GM12892 (cell line): ENCODE results near the gene CCDC80.
A peak's percentile ranks its signal among the peaks of the same experiment; 100 is the strongest.
"Not testable (repeated sequence)": the region's sequence is repeated elsewhere in the genome, so short reads cannot be mapped to it uniquely, and the experiment has no call there.

Source experiments
- DNase-seq: peaks from one replicate; pipeline ENCODE4 v3.0.0; 2011; ENCODE audit not compliant: insufficient read length
- FAIRE-seq: peaks from 2 replicates; lab custom pipeline; 2011; peaks lifted over from hg19 to GRCh38; lab: Jason Lieb, UNC
- POLR2A ChIP-seq: IDR thresholded peaks from 2 replicates; pipeline ENCODE4 v1.6.1; 2011; ENCODE audit warnings: low read depth, low read length, control low read depth
- POLR2AphosphoS5 ChIP-seq: IDR thresholded peaks from 2 replicates; pipeline ENCODE4 v1.6.1; 2011; ENCODE audit warnings: low read depth, low read length, control low read depth
- TAF1 ChIP-seq: IDR thresholded peaks from 2 replicates; pipeline ENCODE4 v1.6.1; 2011; ENCODE audit warnings: low read depth, mild to moderate bottlenecking, control low read depth, low read length, borderline replicate concordance

Gene CCDC80

DNA sequence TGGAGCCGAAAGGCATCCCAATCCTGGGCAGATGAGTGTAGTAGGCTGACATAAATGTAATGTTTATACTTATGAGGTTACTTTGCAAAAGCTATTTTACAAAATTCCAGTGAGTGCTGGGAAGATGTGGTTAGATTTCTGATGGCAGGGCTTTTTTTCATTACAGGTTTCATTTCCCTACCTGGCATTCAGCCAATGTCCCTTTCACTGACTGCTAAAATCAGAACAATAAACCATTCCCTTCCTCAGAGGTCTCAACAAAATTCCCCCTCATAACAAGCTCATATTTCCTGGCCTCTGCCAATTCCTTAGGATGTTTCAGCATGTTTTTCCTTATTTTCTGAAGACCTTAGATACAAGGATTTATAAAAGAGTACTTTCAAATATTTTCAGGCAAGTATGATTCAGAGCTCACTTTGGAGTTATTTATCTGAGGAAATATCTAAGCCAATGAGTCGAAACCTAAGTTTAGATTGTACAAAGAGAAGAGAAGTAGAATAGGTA is 40.9 kb upstream of the CCDC80 start:
- DNase-seq (no peak), FAIRE-seq (no peak)
- TF ChIP-seq TAF1 (no peak), POLR2AphosphoS5 (no peak), POLR2A (no peak)

DNA sequence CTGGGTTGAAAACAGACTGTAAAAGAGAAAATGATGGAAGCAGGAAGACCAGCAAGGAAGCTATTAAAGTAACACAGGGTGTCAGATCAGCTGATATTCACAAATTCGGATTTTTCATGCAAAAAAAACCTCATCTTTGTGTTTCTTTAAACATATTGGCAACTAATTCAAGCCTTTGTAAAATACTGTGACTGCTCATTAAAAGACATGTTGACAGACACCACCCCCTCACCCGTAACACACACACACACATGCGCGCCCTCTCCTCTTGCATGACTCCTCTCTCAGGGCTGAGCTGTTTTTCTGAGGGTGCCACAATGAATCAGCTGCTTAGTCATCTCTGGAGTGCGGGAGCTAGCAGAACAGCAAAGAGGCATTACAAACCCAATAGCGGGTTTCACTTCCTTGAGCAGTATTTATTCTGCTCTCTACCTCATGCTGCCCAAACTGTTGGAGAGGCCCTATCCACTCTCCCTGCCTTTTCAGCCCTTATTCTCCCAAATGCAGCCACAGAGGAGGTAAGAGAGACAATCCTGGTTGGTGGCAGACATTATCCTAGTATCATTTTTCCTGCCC is 35.8 kb upstream of the CCDC80 start:
- no peak for TF ChIP-seq POLR2A
- no peak for TF ChIP-seq TAF1
- no peak; the same call in 1 of the 2 replicates for TF ChIP-seq POLR2AphosphoS5
- FAIRE-seq (peak; percentile 100), DNase-seq (peak; percentile 29)

DNA sequence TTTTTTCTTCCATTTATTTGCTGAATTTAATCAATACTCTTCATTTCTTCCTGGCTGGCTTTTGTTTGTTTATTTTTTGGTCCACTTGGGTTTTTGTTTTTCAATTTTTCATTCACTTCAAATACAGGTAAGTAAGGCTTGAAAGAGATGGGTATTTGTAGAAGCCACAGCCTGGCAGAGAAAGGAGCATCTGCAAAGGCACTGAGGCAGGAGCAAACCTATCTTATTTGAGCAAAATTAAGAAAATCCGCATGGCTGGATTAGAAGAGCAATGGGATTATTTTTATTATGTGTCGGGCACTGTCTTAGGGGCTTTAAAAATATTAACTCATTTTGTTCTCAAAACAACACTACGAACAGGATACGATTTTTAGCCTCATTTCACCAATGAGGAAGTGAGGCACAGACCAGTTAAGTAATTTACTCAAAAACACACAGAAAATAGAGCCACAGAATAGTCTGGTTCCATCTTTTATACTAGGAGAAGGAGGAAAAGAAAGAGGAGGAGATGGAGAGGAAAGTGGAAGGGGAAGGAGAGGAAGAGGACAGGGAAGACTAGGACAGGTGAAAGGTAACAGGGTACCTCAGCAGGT is 35.1 kb upstream of the CCDC80 start:
- DNase-seq: no peak
- FAIRE-seq: no peak
- TF ChIP-seq POLR2A (no peak), TAF1 (no peak), POLR2AphosphoS5 (no peak)

DNA sequence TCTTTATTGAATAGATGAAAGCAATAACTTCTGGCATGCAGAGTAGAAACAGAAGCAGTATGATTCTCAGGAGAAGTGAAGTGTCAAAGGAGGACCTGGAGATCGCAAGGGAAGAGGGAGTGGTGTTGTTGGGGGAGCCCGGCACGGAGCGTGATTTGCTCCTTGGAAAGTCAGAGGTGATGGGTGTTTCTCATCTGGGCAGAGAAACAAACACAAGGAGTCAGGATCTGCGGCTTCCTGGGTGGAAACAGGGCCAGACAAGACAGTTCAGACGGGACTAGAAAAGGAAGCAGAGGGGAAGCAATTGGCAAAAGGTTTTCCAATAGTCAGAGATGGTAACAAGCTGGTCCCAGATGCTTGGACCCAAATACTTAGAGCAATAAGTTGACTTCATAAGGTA is 34.4 kb upstream of the CCDC80 start:
- DNase-seq (no peak), FAIRE-seq (no peak)
- TF ChIP-seq TAF1: no peak
- no peak for TF ChIP-seq POLR2AphosphoS5

DNA sequence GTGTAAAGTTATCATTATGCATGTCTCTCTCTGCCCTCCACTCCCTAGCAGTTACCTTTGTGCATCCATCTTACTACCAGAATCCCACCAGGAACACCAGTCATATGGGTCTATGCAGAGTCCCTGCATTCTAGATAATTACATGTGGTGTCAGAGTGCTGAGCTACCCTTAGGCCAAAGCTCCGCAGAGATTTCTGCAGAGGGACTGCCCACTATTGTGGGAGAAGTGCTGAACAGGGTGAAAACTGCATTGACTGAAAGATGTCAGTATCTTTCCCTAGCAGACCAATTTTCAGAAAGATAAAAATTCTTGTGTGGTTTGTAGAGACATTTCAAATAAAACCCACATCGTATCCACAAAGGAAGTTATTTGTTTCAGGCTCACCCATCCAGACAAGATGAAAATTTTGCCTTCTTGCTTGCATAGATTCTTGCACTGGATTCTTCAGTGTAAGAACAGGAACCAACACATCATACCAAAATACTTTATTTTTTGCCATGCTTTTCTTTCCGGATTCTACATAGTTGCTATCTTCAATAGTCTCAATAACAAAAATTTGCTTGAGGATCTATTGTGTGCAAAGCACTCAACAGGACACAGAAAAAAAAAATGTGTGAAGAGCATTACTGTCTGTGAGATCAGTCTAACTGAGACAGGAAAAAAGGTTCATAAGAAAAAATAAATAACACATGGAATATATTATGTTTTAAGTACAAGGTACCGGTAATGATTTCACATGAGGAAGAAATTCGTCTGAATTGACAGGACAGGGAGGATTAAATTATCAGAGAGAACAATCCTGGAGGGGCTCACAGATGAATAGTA is 32.0 kb upstream of the CCDC80 start:
- TF ChIP-seq TAF1: no peak
- TF ChIP-seq POLR2AphosphoS5: no peak
- no peak for TF ChIP-seq POLR2A
- DNase-seq (no peak), FAIRE-seq (no peak)

DNA sequence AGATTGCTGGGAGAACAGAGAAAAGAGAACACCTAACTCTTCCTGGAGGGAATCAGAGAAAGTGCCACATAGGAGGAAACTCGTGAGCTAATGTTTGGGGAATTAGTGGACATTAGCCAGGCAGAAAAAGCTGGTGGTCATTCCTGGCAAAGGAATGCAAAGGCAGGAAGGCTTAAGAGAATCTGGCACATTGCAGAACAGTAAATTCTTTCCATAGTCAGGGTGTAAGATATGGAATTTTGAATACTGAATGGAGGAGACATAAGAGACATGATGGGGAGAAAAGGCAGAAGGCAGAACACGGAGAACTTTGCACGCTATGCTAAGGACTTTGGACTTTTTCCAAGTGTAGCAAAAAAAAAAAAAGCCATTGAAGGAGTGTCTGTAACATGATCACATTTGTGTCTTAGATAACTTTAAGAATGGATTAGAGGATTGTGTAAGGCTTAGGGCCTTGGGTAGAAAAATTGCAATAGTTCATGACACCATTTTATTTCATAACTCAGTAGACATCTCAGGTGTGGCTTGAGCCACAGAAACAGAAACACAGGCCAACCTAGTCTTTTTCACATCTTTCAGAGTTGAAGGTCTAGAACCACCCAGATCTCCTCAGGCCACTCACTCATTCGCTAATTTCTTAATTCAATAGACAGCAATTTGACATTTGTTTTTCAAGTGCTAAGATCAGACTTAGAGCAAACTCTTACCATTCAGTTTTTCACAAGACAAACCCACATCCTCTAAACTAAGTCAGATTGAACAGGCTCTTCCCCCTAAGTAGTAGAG is 31.2 kb upstream of the CCDC80 start:
- DNase-seq (no peak), FAIRE-seq (no peak)
- TF ChIP-seq TAF1 (no peak), POLR2AphosphoS5 (no peak), POLR2A (no peak)

DNA sequence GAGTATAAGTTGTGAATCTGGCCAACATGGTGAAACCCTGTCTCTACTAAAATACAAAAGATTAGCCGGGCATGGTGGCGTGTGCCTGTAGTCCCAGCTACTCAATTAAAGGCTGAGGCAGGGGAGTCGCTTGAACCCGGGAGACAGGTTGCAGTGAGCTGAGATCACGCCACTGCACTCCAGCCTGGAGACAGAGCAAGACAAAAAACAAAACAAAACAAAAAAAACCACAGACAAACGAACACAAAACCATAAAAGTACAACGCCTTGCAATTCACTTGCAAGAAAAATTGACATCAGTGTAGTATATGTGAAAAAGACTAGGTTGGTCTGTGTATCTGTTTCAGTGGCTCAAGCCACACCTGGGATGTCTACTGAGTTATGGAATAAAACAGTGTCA is 29.9 kb upstream of the CCDC80 start:
- DNase-seq (no peak), FAIRE-seq (no peak)
- TF ChIP-seq POLR2A (no peak), TAF1 (no peak), POLR2AphosphoS5 (no peak)

DNA sequence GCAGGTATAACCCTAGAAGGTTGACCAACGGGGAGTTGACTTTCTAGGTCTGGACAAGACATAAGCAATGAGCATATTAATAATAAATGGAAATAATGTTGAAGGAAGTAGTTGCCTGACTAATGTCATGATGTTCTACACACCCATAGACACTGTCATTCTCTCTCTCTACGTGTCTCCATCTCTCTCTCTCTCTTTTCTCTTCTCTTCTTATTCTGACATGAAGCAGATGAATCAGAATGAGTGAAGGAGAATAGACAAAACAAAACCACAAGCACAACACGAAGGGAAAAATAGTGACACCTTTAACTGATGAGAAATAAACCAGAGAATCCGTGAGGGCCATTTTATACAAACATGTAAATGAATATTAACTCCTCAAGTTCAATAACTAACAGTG is 26.7 kb upstream of the CCDC80 start:
- TF ChIP-seq TAF1: no peak
- no peak for TF ChIP-seq POLR2AphosphoS5
- no peak for TF ChIP-seq POLR2A

DNA sequence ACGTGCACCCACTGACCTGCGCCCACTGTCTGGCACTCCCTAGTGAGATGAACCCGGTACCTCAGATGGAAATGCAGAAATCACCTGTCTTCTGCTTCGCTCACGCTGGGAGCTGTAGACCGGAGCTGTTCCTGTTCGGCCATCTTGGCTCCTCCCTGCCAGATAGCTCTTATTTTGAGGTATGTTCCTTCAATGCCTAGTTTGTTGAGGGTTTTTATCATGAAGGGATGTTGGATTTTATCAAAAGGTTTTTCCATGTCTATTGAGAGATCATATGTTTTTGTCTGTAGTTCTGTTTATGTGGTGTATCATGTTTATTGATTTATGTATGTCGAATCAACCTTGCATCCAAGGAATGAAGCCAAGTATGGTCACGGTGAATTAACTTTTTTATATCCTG is 24.1 kb upstream of the CCDC80 start:
- not testable (repeated sequence) for FAIRE-seq, DNase-seq

More for the DNA sequence above, 26.7 kb upstream of the CCDC80 start:
- FAIRE-seq (no peak), DNase-seq (no peak)

DNA sequence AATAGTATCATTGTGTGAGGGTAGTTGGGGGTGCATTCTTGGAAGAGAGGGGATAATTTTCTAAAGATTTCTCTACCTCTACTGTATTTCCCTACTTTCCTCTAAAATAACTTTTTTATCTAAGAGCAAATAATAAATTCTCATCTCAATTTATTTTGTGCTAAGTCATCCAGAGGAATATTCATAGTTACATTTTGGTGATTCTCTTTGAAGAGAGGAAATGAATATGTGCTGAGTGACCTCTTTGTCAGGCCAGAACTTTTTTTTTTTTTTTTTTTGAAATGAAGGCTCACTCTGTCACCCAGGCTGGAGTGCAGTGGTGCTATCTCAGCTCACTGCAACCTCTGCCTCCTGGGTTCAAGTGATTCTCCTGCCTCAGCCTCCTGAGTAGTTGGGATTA is 15.1 kb upstream of the CCDC80 start:
- DNase-seq: no peak
- TF ChIP-seq POLR2A: no peak
- no peak for TF ChIP-seq TAF1
- TF ChIP-seq POLR2AphosphoS5: no peak
- no peak for FAIRE-seq

DNA sequence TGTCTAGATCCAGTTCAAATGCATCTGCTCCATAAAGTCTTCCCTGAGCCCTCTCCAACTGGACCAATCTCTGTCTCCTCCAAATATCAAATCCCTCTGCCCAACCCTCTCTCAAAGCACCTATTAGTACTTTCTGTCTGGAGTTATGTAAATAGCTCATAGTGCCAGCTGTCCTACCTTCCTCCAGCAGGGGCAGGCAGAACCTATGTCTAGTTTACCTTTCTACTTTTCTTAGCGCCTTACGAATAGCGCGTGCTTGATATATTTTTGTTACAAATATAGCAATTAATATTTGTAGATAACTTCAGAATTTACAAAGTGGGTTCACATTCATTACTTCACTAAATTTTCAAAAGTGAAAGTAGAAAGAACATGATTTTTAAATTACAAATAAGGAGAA is 14.0 kb upstream of the CCDC80 start:
- DNase-seq (no peak), FAIRE-seq (no peak)
- no peak for TF ChIP-seq POLR2AphosphoS5
- TF ChIP-seq TAF1: no peak
- no peak for TF ChIP-seq POLR2A

DNA sequence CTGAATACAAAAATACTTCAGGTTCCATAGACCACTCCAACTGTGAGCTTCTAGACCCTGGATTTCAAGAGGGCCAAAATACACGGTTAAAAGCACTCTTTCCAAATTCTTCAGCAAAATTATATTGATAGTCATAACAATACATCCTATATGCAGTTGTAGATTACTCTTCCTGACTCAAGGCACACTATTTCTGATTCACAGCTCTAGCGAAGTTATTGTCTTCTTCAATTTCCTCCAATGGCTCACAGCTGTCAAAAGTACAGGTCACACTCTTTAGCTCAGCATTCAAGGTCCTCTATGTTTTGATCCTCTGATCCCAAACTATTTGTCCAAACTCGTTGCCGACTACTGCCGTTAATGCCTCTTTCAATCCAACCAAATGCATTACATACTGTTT is 13.5 kb upstream of the CCDC80 start:
- DNase-seq: no peak
- FAIRE-seq: no peak
- TF ChIP-seq POLR2A (no peak), POLR2AphosphoS5 (no peak), TAF1 (no peak)
